ENCODE measurements around the gene TPP2.

DNA sequence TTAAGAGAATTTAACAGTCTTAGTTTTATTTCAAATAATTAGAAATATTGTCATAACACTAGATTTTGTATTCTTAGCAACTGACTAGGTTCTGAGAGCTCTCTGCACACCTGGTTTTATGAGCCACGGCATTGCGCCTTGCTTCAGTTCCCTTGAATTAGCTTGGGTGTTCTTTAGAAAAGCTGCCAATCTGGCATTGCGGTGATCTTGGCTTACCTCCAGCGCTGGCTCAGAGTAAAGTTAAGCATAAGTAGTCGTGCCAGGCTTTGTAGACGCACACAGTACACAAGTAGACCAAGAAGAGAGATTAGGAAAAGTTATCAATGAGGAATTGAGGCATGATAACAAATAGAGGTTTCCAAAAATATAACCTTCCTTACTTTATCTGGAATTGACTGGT, 45.7 kb downstream of the TPP2 start:
- TF ChIP-seq CTCF (IDR thresholded peaks at IDR 0.05) (no peak), POLR2A (IDR thresholded peaks at IDR 0.05) (no peak)

Measured in thyroid gland (tissue), 4 donors.